ENCODE data around the gene PRKAB1. TPM values are rescaled to one million over a fixed set of nuclear protein-coding genes. Genes with fewer than 3 reads are reported as not detected.

Gene PRKAB1
- total and polyA plus RNA-seq, 12 donors = 21.5 to 75.8 (median 30.8) TPM

GRCh38 chr12:119713551-119714031, 45.7 kb downstream of the PRKAB1 start:
- Histone ChIP-seq H3K36me3 (replicated peaks in 1 of 2) (no peaks in the 10 kb centered on the region), H3K27me3 (no peaks in the 10 kb centered on the region), H3K27ac (no peak overlapping the region), H3K9me3 (replicated peaks in 1 of 3) (no peaks in the 10 kb centered on the region), H3K4me3 (no peak overlapping the region), H3K4me1 (replicated peaks in 1 of 2) (peaks cover 8 to 10% of the 10 kb centered on the region in 2 donors)
- TF ChIP-seq CTCF (IDR thresholded peaks at IDR 0.05) (no peak), POLR2A (IDR thresholded peaks at IDR 0.05) (no peak)
- intact Hi-C loops (cut with DNase I) = no loop called here
- WGBS, 4 donors = 79 to 83% (median 80%) methylated on average over 6 to 8 of the region's 8 CpGs
- peak in 1 of 7 donors; percentile 38 for DNase-seq

- TF ChIP-seq POLR2A (IDR thresholded peaks at IDR 0.05) (no peak), CTCF (IDR thresholded peaks at IDR 0.05) (no peak)
- H3K36me3 ChIP-seq (replicated peaks in 1 of 2) = no peaks in the 10 kb centered on the region
- no peak for DNase-seq
- H3K27me3 ChIP-seq = no peaks in the 10 kb centered on the region
- 96 to 98% (median 98%) methylated on average over 4 of the region's 4 CpGs for WGBS, 4 donors
- intact Hi-C loops (cut with DNase I) = no loop called here
- no peak overlapping the region for H3K27ac ChIP-seq
- peaks cover 8 to 10% of the 10 kb centered on the region in 2 donors for H3K4me1 ChIP-seq (replicated peaks in 1 of 2)
- no peak overlapping the region for H3K4me3 ChIP-seq
- H3K9me3 ChIP-seq (replicated peaks in 1 of 3) = no peaks in the 10 kb centered on the region
These were observed 46.8 kb downstream of the PRKAB1 start for GRCh38 chr12:119714614-119715267.

GRCh38 chr12:119715268-119715620, 47.3 kb downstream of the PRKAB1 start:
- no peaks in the 10 kb centered on the region for H3K9me3 ChIP-seq (replicated peaks in 1 of 3)
- intact Hi-C loops (cut with DNase I) = no loop called here
- no peaks in the 10 kb centered on the region for H3K36me3 ChIP-seq (replicated peaks in 1 of 2)
- WGBS, 4 donors = 72 to 77% (median 76%) methylated on average over 3 of the region's 3 CpGs
- TF ChIP-seq POLR2A (IDR thresholded peaks at IDR 0.05) (no peak), CTCF (IDR thresholded peaks at IDR 0.05) (no peak)
- no peaks in the 10 kb centered on the region for H3K27me3 ChIP-seq
- no peak overlapping the region for H3K4me3 ChIP-seq
- H3K27ac ChIP-seq = no peak overlapping the region
- H3K4me1 ChIP-seq (replicated peaks in 1 of 2) = peaks cover 8 to 10% of the 10 kb centered on the region in 2 donors
- no peak for DNase-seq

- Histone ChIP-seq H3K27ac (no peak overlapping the region), H3K4me3 (no peak overlapping the region), H3K27me3 (no peaks in the 10 kb centered on the region), H3K9me3 (replicated peaks in 1 of 3) (no peaks in the 10 kb centered on the region), H3K36me3 (replicated peaks in 1 of 2) (no peaks in the 10 kb centered on the region), H3K4me1 (replicated peaks in 1 of 2) (peaks cover 8 to 10% of the 10 kb centered on the region in 2 donors)
- 94 to 97% (median 95%) methylated on average over 8 to 17 of the region's 17 CpGs for WGBS, 4 donors
- DNase-seq = no peak
- intact Hi-C loops (cut with DNase I) = no loop called here
- TF ChIP-seq CTCF (IDR thresholded peaks at IDR 0.05) = no peak
- TF ChIP-seq POLR2A (IDR thresholded peaks at IDR 0.05) = no peak
These were observed 50.2 kb downstream of the PRKAB1 start for GRCh38 chr12:119718141-119718540.

Measured in adrenal gland (tissue), 12 donors.